ENCODE results near the gene LENG9.
"Not testable (repeated sequence)": the region's sequence is repeated elsewhere in the genome, so short reads cannot be mapped to it uniquely, and the experiment has no call there.

The LENG9 gene

GRCh38 chr19:54457773-54458647 lies 5.6 kb downstream of the LENG9 start:
- no peak for FAIRE-seq

- no peak for FAIRE-seq
Observed at GRCh38 chr19:54456423-54457373, 6.9 kb downstream of the LENG9 start.

GRCh38 chr19:54455786-54456422 lies 7.7 kb downstream of the LENG9 start:
- no peak for FAIRE-seq

- FAIRE-seq, result no peak
Observed at GRCh38 chr19:54454781-54455675, 8.6 kb downstream of the LENG9 start.

- no peak for FAIRE-seq
Observed at GRCh38 chr19:54453921-54454780, 9.4 kb downstream of the LENG9 start.

- no peak for FAIRE-seq
Observed at GRCh38 chr19:54452626-54453025, 11.0 kb downstream of the LENG9 start.

- no peak for FAIRE-seq
Observed at GRCh38 chr19:54451997-54452396, 11.6 kb downstream of the LENG9 start.

- FAIRE-seq, result no peak
Observed at GRCh38 chr19:54451331-54451871, 12.2 kb downstream of the LENG9 start.

- FAIRE-seq, result no peak
Observed at GRCh38 chr19:54449701-54450069, 13.9 kb downstream of the LENG9 start.

GRCh38 chr19:54448774-54449700 lies 14.5 kb downstream of the LENG9 start, which contains the start of gene LENG8:
TSS of gene LENG8 (plus strand) at chr19:54449199. CDS start at chr19:54451345, 2,146 bp downstream.
- peak; percentile 79 for FAIRE-seq

- no peak for FAIRE-seq
Observed at GRCh38 chr19:54448040-54448773, 15.4 kb downstream of the LENG9 start.

GRCh38 chr19:54446349-54446748 lies 17.2 kb downstream of the LENG9 start:
- FAIRE-seq, result not testable (repeated sequence)

- FAIRE-seq, result no peak
Observed at GRCh38 chr19:54444737-54445136, 18.8 kb downstream of the LENG9 start.

- no peak for FAIRE-seq
Observed at GRCh38 chr19:54440641-54441040, 22.9 kb downstream of the LENG9 start.

GRCh38 chr19:54439174-54439851 lies 24.3 kb downstream of the LENG9 start:
- FAIRE-seq, result no peak

GRCh38 chr19:54436628-54437252 lies 26.8 kb downstream of the LENG9 start:
- no peak for FAIRE-seq

- FAIRE-seq, result no peak
Observed at GRCh38 chr19:54436031-54436523, 27.5 kb downstream of the LENG9 start.

All from A204.1 (cell line).